Middle frontal gyrus (tissue), 1 donor: ENCODE data around the gene ADAM12.
"Not testable (repeated sequence)": the region's sequence is repeated elsewhere in the genome, so short reads cannot be mapped to it uniquely, and the experiment has no call there.

Experiments
- DNase-seq: peaks from one replicate; pipeline ENCODE4 v3.0.0-alpha.2; 2015; ENCODE audit warnings: low spot score; ENCODE audit errors: extremely low spot score

Gene ADAM12

DNA sequence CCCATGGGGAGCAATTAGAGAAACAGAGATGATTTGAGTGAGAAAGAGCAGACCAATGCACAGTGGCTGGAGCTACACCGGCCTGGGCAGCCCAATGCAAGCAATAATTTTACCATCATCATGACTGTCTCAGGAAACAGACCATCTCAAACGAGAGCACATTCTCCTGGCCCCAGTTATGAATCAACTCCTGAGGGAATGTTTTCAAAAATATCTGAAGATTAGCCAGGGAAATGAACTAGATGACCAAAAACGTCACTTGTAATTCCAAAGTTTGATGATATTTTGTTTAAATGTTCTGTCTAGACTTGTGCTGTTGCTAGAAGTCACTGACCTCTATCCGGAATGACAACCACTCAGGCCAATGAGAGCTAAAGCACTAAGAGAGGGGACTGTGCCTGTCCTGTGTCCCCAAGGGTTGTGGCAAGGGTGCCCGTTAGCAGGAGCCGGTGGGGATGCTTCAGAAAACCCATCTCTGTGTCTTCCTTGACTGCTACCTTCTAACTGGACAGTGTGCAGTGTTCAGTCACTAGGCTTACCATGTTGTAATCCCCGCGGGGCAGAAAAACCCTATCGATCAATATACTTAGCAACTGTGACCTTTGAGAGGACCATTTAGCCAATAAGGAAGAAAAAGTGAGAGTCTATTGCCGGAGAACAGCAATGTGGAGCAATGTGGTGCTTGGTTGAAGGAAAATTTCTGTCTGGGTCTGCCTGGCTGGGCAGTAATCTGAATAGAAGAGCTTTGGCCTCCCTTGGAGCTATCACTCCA lies 202.4 kb downstream of the ADAM12 start:
- DNase-seq: no peak

DNA sequence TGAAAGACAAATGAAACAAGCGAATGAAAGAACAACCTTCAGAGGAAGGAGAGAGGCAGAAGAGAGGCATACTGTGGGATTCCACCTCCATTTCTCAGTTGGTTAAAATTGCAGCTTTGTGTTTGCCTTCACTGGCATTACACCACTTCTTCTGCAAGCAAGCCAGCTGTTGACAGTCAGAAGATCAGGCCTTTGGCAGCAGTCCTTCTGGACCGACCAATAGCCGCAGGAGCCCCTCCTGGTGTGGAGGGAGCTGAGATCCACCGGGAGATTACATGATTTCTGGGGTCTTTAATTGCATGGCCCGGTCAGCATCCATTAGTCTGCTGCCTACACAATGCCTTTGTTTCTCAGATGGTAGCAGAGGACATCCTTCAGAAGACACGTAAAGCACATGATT lies 206.7 kb downstream of the ADAM12 start:
- no peak for DNase-seq

DNA sequence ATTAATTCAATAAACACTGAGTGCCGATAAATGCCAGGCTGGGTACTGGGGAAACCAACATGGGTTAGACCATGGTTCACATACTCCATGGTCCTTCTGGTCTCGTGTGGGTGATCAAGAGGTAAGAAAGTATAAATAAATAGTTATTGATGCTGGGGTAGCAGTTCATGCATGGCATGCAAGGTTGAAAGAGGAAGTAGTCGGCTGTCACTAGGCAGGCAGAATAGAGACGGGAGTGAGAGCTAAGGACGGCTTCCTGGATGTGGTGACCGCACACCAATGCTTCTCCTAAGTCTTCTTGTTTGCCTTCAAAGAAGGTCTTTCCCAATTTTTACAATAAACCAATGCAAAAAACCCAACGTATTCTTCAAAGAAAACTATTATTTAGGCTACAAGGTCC lies 208.6 kb downstream of the ADAM12 start:
- DNase-seq: no peak

DNA sequence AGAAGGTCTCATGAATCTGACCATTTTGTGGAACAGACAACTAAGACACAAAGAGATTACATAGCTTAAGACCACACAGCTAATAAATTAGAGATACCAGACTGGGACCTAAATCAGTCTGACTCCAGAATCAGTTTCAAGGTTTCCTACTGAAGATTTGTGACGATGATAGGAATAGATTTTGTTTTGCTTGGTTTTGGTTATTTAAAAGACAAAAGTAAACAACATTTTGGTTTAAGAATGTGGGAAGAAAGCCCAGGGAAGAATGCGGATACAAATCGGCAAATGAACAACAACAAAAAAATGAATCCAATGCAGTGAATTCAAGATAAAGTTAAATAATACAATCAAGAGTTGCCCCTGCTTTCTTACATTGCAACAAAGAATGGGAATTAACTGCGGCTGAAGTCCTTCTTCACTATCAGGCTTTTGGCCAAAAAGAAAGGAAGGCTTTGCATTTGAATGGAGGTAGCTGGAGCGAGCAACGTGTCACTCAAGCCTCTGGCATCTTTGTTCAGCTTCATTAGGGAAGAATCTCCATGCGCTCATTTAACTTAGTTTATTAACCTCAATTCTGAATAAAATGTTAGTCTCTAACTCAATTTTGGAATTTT lies 210.8 kb downstream of the ADAM12 start:
- DNase-seq: no peak

DNA sequence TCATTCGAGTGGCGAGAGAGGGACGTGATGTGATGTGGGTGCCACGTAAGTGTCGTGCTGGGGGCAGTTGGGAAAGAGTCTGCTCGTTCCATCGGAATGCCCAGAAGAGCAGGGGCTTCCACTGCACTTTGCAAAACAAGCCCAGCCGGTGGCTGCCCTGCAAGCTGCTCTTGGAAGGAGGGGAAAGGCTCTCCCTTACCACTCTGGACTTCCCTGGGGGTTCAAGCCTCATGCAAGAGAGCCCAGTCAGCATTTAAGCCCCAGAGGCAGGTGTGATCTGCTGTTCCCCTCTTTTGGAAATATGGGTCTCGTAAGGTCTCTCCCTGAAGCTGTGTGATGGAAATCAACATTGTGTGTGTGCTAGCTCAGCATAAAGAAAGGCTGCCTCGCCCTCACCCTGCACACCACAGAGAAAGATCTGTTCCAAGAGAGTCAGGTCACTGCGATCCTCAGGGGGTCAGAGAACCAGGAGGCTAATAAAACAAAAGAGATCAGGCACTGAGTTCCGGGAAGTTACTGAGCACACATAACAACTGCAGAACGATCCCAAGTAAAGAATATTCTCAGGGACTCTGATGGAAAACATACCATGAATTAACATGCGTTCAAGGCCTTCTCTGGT lies 212.5 kb downstream of the ADAM12 start:
- no peak for DNase-seq

DNA sequence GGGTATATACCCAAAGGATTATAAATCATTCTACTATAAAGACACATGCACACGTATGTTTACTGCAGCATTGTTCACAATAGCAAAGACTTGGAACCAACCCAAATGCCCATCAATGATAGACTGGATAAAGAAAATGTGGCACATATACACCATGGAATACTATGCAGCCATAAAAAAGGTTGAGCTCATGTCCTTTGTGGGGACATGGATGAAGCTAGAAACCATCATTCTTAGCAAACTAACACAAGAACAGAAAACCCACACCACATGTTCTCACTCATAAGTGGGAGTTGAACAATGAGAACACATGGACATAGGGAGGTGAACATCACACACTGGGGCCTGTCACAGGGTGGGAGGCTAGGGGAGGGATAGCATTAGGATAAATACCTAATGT lies 215.5 kb downstream of the ADAM12 start:
- DNase-seq: not testable (repeated sequence)

DNA sequence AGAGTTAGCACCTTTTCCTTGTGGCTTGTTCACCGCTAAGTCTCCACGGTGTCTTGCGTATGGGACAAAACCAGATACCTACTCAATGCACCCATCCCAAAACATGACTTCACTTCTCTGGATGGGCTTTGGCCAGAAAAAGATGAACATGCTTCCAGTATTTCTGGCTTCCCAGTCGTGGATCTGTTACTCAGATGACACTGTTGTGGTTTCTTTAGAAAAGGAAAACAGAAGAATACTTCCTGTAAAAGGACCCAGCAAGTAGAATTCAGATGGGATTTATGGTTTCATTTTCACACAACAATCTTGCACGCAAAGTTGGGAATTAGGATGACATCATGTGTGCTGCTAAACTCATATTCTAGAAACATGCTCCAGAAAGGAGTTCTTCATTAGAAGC lies 216.7 kb downstream of the ADAM12 start:
- no peak for DNase-seq

DNA sequence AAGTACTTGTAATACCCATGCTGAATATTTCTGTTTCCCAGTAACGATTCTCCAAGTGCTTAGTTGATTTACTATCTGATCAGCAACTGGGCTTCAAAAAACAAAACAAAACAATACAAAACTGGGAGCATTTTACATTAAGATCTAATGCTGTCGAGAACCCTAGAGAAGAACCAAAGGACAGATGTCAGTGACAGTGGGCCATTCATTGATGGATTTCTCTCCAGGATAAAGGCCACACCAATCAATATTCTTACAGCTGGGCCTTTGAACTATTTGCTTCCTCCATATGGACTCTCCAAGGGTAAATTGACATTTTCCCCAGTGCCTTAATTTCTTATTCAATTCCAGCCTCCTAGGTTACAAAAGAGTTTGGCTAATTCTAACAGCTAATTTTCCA lies 217.5 kb downstream of the ADAM12 start:
- DNase-seq: no peak

DNA sequence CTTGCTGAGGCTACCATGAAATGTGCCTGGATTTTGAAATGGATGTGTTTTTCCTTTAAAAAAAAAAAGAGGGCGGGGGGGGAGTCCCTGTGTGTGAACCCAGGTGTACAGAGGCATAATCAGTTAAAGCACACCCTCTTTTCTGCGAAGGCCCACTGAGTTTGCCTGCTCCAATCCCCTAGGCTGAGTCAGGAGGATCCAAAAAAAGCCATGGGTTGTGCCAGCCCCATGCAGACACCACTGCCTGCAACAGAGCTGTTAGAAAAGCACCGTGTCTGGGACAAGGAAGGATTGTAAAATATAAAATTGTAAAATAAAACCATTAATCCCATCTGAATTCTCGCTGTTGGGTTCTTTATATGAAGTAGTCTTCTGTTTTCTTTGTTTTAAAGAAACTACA lies 217.9 kb downstream of the ADAM12 start:
- DNase-seq: no peak

DNA sequence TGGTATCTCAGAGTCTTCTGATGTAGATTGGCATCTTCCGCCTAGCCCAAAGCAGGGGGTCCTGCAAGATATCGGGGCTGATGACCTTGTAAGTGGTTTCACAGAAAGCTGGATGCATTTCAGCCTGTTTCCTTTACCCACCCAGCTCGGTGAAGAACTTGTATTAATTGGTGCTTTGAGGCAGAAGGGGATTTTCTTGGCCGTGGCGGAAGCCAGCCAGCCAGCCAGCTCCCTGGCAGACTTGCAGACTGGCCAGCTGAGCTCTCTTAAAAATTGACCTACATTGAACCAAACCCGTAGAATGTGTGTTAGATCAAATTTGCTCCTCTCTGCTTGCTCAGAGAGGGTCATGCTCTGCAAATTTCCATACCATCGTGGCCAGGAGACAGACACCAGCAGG lies 218.4 kb downstream of the ADAM12 start:
- no peak for DNase-seq

DNA sequence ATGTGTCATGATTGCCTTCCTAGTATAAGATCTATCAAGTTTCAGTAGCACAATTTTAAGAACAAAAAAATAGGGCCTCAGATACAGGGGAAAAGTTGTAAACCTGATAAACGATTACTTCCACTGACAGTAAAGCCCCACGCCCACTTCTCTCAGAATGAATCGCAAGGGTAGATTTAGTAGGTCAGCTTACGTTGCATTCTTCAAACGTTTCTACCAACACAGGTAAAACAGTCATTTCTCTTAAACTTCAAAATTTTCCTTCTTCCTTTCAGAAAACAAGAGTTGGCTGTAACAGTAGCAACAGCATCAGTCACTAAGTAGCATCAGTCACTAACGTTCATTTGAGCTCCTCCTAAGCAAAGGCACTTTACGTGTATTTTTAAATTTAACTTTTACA lies 221.5 kb downstream of the ADAM12 start:
- no peak for DNase-seq

DNA sequence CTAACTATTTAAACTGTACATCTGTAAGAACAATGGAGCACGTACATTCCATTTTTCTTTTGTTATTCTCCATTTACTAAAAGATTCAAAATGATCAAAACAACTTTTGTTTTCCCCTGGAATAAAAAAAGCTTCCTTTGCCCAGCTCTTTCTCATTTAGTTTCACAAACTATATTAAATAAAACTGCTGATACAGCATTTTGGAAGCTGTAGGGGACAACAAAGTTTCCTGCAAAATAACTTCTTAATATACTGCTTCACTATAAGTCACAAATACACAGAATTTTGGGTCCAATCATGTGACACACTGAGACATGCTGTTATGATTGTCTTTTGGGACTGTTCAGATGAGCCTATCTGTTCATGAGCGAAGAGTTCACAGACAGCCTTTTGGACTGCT lies 222.4 kb downstream of the ADAM12 start:
- no peak for DNase-seq

DNA sequence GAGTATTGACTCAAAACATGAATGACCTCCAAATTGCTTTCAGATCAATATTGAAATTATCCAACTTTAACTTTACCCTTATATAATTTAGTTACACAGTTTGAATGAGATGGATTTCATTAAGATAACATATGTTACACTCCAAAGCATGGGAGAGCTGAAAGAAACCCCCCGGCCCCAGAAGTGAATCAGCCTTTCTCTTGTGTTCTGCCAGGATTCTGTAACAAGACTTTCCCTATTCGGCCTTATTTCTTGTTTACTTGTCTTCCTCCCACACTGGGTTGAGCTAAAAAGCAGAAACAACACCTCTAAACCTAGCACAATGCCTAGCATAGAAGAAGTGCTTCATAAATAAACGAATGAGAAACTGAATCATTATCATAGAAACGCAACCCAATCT lies 224.8 kb downstream of the ADAM12 start:
- DNase-seq: no peak

DNA sequence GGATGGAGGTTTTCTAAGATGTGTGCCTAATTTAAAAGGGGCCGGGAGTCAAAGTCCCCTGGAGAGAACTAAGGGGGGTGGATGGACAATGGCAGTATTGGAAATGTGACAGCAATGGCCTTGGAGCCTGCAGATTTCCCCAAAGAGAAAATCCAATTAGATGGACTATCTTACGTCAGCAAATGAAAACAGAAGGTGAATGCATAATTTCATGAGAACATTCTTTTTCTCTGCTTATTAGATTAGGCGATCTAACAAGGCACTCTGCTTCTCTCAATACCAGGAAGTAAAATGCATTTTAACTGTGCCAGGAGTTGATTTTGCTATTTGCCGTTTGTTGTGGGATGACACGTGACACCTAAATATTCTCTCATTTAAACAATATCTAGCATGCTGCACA lies 226.6 kb downstream of the ADAM12 start:
- no peak for DNase-seq

DNA sequence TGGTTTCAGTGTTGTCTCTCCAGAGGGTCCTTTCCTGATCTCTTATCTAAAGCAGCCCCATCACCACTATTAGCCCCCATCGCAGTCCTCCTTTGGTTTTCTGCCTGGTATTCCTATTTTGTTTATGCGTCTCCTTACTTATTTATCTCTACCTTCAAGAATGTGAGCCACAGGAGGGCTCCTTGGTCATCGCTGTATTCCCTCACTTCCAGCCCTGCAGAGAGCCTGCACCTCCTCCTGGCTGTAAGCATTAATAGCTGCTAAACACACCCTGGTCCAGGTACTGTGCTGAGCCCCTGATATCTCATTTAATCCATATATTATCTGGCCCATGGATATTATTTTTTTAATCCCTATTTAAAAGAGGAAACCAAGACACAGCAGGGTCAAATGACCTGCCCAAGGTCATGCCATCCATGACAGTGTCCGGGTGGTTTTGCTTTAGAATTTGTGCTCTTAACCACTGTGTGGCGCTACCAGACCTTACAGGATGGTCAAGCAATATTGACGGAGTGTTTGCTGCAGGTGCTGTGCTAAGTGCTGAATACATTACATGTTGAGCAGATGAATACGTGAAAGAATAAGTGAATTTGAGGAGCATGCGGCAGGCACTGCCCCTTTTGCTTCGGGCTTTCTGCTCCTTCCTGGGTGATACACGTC lies 227.2 kb downstream of the ADAM12 start:
- DNase-seq: no peak

DNA sequence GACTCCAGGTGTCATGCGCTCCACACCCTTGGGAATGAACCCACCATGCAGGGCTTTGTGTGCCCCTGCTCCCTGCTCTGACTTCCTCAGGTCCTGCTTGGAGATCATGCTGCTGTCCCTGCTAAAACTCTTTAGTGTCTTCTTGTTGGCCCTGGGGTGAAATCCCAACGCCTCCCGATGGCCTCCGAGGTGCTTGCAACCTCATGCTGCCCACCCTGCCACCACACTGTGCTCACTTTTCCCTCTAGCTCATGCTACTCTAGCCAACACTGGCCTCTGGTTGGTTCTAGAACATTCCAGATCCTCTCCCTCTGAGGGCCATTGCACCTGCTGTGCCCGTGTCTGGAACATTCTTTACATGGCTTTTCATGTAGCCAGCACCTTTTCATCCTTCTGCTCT lies 227.7 kb downstream of the ADAM12 start:
- DNase-seq: no peak

DNA sequence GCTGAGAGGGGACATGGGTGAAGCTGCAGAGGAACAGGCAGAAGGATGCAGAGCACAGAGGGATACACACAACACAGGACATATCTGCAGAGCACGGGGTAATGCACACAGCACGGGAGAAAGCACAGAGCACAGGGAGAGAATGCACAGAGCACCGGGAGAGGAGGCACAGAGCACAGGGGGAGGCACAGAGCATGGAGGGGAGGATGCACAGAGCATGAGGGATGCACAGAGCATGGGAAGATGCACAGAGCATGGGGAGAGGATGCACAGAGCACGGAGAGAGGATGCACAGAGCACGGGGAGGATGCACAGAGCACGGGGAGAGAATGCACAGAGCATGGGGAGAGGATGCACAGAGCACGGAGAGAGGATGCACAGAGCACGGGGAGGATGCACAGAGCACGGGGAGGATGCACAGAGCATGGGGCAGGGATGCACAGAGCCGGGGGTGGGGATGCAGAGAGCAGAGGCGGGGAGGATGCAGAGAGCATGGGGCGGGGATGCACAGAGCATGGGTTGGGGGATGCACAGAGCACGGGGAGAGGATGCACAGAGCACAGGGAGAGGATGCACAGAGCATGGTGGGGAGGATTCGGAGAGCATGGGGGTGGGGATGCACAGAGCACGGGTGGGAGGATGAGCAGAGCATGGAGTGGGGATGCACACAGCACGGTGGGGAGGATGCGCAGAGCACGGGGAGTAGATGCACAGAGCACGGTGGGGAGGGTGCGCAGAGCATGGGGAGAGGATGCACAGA lies 230.0 kb downstream of the ADAM12 start:
- DNase-seq: no peak

DNA sequence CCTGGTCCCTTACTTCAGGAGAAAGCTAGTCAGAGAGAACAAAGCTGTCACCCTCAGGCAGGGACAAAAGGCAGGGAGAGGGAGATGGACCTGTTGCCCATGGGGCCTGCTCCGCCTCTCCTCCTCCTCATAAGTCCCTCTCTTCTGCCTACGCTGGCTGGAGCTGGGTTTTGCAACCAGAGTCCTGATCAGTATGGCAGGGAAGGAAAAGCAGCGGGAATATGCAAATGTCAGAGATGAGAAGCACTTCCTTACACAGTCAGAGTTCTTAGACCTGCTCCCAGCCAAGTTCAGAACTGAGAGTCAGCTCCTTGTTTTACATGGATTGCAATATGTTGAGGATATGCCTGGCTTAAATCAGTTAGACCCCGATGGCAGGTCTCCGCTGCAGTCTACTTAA lies 231.1 kb downstream of the ADAM12 start:
- DNase-seq: no peak

DNA sequence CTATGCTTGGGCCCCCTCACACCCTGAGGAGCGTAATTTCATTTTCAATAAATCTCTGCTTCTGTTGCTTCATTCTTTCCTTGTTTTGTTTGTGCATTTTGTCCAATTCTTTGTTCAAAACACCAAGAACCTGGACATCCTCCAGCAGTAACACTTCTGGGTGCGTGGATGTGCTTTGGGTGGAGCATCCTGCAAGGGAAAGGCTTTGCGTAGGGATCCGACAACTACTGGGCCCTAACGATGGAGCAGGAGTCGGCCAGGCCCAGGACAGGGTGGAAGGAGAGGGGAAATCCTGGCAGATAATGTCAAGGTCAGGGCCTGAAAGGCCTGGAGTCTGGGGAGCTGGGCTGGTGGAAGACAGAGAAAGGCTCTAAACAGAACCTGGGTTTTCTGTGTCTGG lies 231.8 kb downstream of the ADAM12 start:
- no peak for DNase-seq

DNA sequence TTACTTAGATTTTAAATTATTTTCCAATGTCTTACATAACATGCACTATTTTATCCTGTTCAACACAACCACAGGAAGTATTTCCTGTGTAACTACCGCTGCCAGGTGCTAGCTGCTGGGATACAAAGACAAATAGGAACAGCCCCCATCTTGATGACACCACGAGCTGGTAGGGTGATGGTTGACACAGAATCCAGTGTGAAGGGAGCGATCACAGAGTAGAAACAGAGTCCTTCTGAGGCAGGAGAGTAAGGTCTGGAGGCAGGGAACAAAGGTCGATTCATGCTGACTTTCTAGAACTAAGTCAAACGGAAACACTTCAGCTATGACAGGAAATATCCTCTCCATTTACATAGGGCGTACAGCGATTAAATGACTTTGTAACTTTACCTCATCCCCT lies 232.3 kb downstream of the ADAM12 start:
- DNase-seq: no peak

DNA sequence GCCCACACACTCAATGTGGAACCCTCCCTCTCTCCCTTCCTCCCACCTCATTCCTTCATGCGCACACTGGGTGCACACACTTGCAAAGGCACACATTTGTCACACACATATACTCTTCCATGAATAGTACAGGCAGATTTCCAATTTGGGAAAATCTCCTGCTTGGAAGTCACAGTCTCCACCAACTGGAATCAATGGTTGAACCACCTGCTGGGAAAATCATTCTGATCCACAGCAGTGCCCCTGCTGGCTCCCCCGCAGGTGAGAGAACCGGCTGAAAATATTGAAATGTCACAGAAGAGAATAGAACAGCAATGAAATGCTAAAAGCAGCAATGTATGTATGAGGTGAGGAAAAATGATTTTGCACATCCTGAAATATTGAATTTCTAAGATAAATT lies 232.7 kb downstream of the ADAM12 start:
- DNase-seq: no peak
